SK-N-SH treated with all-trans-retinoic acid at 6 μM for 48 hours (cell line): ENCODE results near the gene SERPINA1.

ENCODE experiments used
- ATAC-seq: fragments of 200-7000 bp; cut with Tn5 transposase; 3 replicates; pipeline ENCODE4 v1.9.1; 2020; ENCODE audit warnings: mild to moderate bottlenecking, moderate library complexity
- ARNTL ChIP-seq: fragments of 450-650 bp; formaldehyde crosslinking; IDR thresholded peaks from 2 replicates; pipeline ENCODE4 v1.5.0; 2020; ENCODE audit warnings: low read depth, mild to moderate bottlenecking, moderate library complexity, borderline replicate concordance
- BACH2 ChIP-seq: fragments of 250-450 bp; sonication (Bioruptor Pico); IDR thresholded peaks from 2 replicates; pipeline ENCODE4 v1.9.0; 2021; ENCODE audit warnings: mild to moderate bottlenecking, borderline replicate concordance
- CREB5 ChIP-seq: fragments of 250-450 bp; sonication (Bioruptor Pico); IDR thresholded peaks from 2 replicates; pipeline ENCODE4 v1.5.1; 2020; ENCODE audit warnings: low read depth, mild to moderate bottlenecking, moderate library complexity
- CSDC2 ChIP-seq: fragments of 250-450 bp; sonication (Bioruptor Pico); IDR thresholded peaks from 2 replicates; pipeline ENCODE4 v1.5.0; 2020; ENCODE audit warnings: mild to moderate bottlenecking, moderate library complexity
- CSRNP3 ChIP-seq: fragments of 250-450 bp; sonication (Bioruptor Pico); IDR thresholded peaks from 2 replicates; pipeline ENCODE4 v1.5.1; 2021; ENCODE audit warnings: mild to moderate bottlenecking, moderate library complexity
- ESRRG ChIP-seq: fragments of 250-450 bp; sonication (Bioruptor Pico); IDR thresholded peaks from 2 replicates; pipeline ENCODE4 v1.6.1; 2021; ENCODE audit warnings: mild to moderate bottlenecking
- GLIS3 ChIP-seq: fragments of 250-450 bp; sonication (Bioruptor Pico); IDR thresholded peaks from 2 replicates; pipeline ENCODE4 v1.5.0; 2020; ENCODE audit warnings: mild to moderate bottlenecking, moderate library complexity
- ISL1 ChIP-seq: fragments of 250-450 bp; sonication (Bioruptor Pico); IDR thresholded peaks from 2 replicates; pipeline ENCODE4 v2.1.2; 2022; ENCODE audit warnings: mild to moderate bottlenecking, moderate library complexity
- OSR1 ChIP-seq: fragments of 250-450 bp; sonication (Bioruptor Pico); IDR thresholded peaks from 2 replicates; pipeline ENCODE4 v1.8.0; 2022; ENCODE audit warnings: moderate library complexity, mild to moderate bottlenecking, inconsistent platforms
- POU6F1 ChIP-seq: fragments of 250-450 bp; sonication (Bioruptor Pico); IDR thresholded peaks from 2 replicates; pipeline ENCODE4 v1.8.0; 2021; ENCODE audit warnings: low read depth, mild to moderate bottlenecking, moderate library complexity, borderline replicate concordance
- PPARA ChIP-seq: fragments of 250-450 bp; sonication (Bioruptor Pico); IDR thresholded peaks from 2 replicates; pipeline ENCODE4 v1.5.0; 2020; ENCODE audit warnings: mild to moderate bottlenecking, borderline replicate concordance
- RARB ChIP-seq: fragments of 250-450 bp; sonication (Bioruptor Pico); IDR thresholded peaks from 2 replicates; pipeline ENCODE4 v1.8.0; 2021; ENCODE audit warnings: mild to moderate bottlenecking, moderate library complexity
- SNAI2 ChIP-seq: fragments of 250-450 bp; sonication (Bioruptor Pico); IDR thresholded peaks from 2 replicates; pipeline ENCODE4 v1.5.0; 2020; ENCODE audit warnings: mild to moderate bottlenecking, moderate library complexity
- TCF4 ChIP-seq: fragments of 250-450 bp; sonication (Bioruptor Pico); IDR thresholded peaks from 2 replicates; pipeline ENCODE4 v1.8.0; 2021; ENCODE audit warnings: mild to moderate bottlenecking, moderate library complexity, borderline replicate concordance
- TOX ChIP-seq: fragments of 250-450 bp; sonication (Bioruptor Pico); IDR thresholded peaks from 2 replicates; pipeline ENCODE4 v1.8.0; 2021; ENCODE audit warnings: mild to moderate bottlenecking, moderate library complexity, borderline replicate concordance
- TSHZ2 ChIP-seq: fragments of 250-450 bp; sonication (Bioruptor Pico); IDR thresholded peaks from 2 replicates; pipeline ENCODE4 v1.5.0; 2020; ENCODE audit warnings: mild to moderate bottlenecking, moderate library complexity
- ZC3H10 ChIP-seq: fragments of 250-450 bp; sonication (Bioruptor Pico); IDR thresholded peaks from 2 replicates; pipeline ENCODE4 v1.5.1; 2021; ENCODE audit warnings: mild to moderate bottlenecking, moderate library complexity
- ZFP3 ChIP-seq: fragments of 250-450 bp; sonication (Bioruptor Pico); IDR thresholded peaks from 2 replicates; pipeline ENCODE4 v1.5.0; 2020; ENCODE audit warnings: mild to moderate bottlenecking, moderate library complexity
- ZFP30 ChIP-seq: fragments of 450-650 bp; formaldehyde crosslinking; IDR thresholded peaks from 2 replicates; pipeline ENCODE4 v1.5.0; 2022; ENCODE audit warnings: mild to moderate bottlenecking, moderate library complexity
- ZNF565 ChIP-seq: fragments of 450-650 bp; formaldehyde crosslinking; conservative IDR thresholded peaks from 2 replicates; pipeline ENCODE4 v1.5.0; 2020; ENCODE audit warnings: low read depth, mild to moderate bottlenecking, moderate library complexity
- ZNF70 ChIP-seq: fragments of 450-650 bp; formaldehyde crosslinking; IDR thresholded peaks from 2 replicates; pipeline ENCODE4 v1.5.0; 2020; ENCODE audit warnings: mild to moderate bottlenecking, moderate library complexity
- ZNF8 ChIP-seq: fragments of 450-650 bp; formaldehyde crosslinking; IDR thresholded peaks from 2 replicates; pipeline ENCODE4 v1.5.0; 2020; ENCODE audit warnings: mild to moderate bottlenecking, moderate library complexity

The SERPINA1 gene

GRCh38 chr14:94383777-94384176, 4.6 kb downstream of the SERPINA1 start:
- ATAC-seq = no peak
- no peak for TF ChIP-seq ZNF8 (CRISPR knock-in tag)
- TF ChIP-seq ISL1 (CRISPR knock-in tag) = no peak
- TF ChIP-seq PPARA = no peak
- no peak for TF ChIP-seq RARB (CRISPR knock-in tag)
- no peak for TF ChIP-seq ZFP3 (CRISPR knock-in tag)
- TF ChIP-seq TSHZ2 (CRISPR knock-in tag) = no peak
- no peak for TF ChIP-seq CSRNP3 (CRISPR knock-in tag)
- TF ChIP-seq GLIS3 (CRISPR knock-in tag) = no peak
- no peak for TF ChIP-seq ZC3H10 (CRISPR knock-in tag)
- no peak for TF ChIP-seq ZFP30 (CRISPR knock-in tag)
- no peak for TF ChIP-seq TCF4 (CRISPR knock-in tag)
- no peak for TF ChIP-seq BACH2 (CRISPR knock-in tag)

- TF ChIP-seq ZC3H10 (CRISPR knock-in tag) (no peak), ESRRG (no peak), ZNF565 (CRISPR knock-in tag) (no peak), BACH2 (CRISPR knock-in tag) (no peak), ZFP30 (CRISPR knock-in tag) (no peak), ARNTL (CRISPR knock-in tag) (no peak), CSRNP3 (CRISPR knock-in tag) (no peak), RARB (CRISPR knock-in tag) (no peak), ZFP3 (CRISPR knock-in tag) (no peak), SNAI2 (CRISPR knock-in tag) (no peak), OSR1 (CRISPR knock-in tag) (no peak), GLIS3 (CRISPR knock-in tag) (no peak), TSHZ2 (CRISPR knock-in tag) (no peak), PPARA (no peak), TCF4 (CRISPR knock-in tag) (no peak), ZNF8 (CRISPR knock-in tag) (no peak), ZNF70 (CRISPR knock-in tag) (no peak)
- ATAC-seq = no peak
Observed at GRCh38 chr14:94382716-94383596, 5.4 kb downstream of the SERPINA1 start.

- no peak for ATAC-seq
- TF ChIP-seq RARB (CRISPR knock-in tag) = no peak
- no peak for TF ChIP-seq CREB5 (CRISPR knock-in tag)
- no peak for TF ChIP-seq TOX (CRISPR knock-in tag)
- TF ChIP-seq ZC3H10 (CRISPR knock-in tag) = no peak
- no peak for TF ChIP-seq CSDC2 (CRISPR knock-in tag)
- no peak for TF ChIP-seq POU6F1 (CRISPR knock-in tag)
Observed at GRCh38 chr14:94382099-94382715, 6.2 kb downstream of the SERPINA1 start.
